HG03139 (cell line): ENCODE measurements around the gene SSC5D.

Experiments used
- ATAC-seq: cut with Tn5 transposase; IDR thresholded peaks from one replicate; pipeline ENCODE4 v1.9.1; 2021; ENCODE audit not compliant: unreplicated experiment

The SSC5D gene

DNA sequence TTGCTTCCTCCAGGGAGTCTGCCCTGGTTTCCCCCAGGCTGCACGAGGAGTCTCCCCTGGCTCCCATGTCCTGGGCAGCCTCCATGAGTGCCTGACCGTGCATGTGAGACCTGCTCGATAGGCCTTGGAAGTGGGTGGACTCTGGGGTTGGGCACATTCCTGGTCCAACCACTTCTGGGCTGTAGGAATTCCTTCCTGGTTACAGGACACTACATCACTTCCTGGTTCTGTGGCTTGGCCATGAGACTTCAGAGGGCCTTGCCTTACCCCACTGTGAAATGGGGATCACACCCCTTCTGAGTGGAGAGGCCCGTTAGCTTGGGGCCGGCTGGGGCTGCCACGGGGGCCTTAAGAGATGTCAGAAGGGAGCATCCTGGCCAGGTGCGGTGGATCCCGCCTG is 15.8 kb upstream of the SSC5D start:
- ATAC-seq = no peak

DNA sequence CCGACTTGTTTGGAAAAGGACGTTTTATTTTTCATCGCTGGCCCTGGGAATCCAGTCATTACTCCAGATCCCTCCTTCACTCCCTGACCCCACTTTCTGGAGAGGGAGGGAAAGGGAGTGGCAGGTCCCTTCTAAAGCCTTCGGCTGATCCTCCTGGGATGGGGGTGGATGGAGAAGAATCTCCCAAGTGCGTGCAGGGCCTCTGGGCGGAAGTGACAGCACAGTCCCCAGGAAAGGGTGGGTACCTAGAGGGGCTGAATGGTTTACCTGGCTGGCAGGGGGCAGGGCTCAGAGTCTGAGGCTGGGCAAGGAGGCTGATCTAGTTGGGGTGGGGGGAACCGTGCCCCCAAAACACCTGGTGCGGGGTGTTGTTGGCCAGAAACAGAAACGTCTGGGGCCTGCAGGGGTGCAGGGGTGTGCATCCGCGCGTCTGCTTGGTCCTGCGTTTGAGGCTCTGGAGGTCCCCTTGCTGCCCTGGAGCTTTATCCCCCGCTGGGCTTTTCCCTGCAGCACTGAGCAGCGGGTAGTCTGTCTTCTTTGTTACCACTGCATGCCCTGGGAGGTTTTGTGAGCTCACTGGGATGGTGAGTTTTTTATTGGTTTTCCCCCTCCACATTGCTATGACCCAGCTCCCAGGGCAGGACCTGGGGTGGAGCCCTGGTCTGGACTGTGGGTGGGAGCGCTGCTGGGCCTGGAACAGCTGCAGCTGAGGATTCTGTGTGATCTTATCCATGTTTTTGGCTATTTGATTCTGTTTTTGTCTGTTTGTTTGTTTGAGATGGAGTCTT is 14.8 kb upstream of the SSC5D start:
- ATAC-seq = no peak

DNA sequence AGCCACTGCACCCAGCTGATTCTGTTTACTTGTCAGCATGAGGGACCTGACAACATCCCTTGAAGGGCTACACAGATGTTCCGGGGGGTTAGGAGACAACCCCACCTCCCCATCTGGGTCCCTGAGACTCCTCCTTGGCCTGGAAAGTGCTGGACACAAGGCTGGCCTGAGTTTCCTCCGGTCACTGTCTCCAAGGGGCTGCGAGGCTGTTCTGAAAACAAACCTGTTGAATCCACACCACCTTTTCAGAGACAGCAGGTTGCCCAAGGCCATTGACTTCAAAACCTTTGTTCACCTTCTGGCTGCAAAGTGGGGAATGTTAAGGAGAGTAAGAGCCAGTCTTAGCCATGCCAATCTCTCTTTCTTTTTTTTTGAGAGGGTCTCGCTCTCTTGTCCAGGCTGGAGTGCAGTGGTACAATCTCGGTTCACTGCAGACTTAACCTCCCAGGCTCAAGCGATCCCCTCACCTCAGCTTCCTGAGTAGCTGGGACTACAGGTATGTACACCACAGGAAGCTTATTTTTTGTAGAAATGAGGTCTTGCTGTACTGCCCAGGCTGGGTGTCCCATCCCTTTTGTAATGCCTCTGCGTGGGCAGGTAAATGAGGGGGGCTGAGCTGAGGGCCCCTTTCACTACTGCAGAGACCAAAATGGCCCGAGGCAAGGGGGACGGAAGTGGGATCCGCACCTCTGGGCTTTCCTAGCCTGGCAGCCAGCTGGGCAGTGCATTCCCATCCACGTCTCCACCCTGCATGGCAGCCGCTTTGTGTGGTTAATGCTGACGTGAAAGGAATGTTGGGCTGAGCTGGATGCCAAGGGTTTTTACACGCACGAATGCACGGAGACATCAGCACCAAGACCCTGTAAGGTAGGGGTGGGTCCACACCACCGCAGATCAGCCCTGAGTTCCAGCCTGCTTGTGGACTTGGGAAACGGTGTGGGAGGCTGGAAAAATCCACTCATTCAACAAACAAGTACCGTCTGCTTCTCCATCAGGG is 13.7 kb upstream of the SSC5D start:
- ATAC-seq = no peak

DNA sequence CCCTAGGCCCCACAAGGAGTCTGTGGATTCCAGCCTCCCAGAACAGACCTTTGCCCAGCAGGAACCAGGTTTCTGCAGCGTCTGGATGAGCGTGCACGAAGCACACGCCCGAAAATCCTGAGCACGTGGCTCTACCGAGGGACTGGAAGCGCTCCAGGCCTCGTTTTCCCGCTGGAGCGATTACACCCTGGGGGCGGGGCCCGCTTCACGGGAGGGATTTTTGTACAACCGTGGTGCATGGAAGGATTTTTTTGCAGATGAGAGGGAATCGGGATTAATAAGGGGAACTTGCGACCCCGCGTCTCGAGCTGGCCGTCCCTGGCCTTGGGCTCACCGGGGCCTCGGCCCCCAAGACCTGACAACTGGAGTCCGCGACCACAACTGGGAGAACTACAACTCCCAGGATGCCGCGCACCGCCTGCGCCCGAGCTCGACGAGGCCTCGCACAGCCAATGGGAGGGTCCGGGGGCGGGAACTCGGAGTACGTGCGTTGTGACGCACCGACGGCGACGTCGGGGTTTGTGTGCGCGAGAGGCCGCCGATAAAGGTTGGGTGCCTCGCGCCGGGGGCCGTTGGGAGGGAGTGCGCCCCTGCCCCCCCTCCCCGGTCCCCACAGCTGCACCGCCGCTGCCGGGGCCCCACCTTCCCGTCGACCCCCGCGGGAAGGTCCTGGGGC is 12.0 kb upstream of the SSC5D start, which contains the start of gene ZNF628:
TSS of gene ZNF628 (plus strand) at position 518 of the 676 bp plus-strand sequence. CDS start 3,294 bp downstream, outside the sequence.
- peak; percentile 90 for ATAC-seq

DNA sequence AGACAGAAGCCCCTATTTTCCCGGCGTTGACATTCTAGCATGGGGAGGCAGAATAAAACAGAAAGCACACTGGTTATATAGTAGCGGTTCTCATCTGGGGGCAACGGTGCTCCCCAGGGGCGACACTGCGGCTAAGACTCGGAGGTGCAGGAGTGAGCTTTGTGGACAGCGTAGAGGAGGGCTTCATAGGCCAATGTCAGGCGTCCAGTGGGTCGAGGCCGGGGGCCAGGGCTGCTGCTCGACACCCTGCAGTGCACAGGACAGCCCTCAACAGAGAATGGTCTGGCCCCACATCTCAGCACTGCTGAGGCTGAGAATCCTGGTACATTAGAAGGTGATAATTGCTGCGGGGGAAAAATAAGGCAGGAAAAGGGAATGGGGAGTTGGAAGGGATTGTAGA is 10.3 kb upstream of the SSC5D start:
- no peak for ATAC-seq

DNA sequence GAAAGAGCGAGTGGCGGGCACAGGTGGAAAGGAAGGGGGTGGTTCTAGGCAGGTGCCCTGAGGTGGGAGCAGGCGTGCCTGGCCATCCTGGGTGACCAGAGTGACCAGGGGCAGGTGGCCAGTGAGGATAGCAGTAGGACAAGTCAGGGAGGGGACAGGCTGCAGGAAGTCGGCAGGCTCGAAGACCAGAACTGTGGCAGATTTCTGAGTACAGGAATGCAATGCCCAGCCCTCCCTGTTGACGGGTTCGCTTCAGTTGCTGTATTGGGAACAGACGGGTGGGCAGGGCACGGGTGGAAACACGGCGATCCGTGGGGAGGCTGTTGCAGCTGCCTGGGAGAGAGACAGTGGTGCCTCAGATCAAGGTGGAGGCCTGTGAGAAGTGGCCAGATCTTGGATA is 9.9 kb upstream of the SSC5D start:
- no peak for ATAC-seq

DNA sequence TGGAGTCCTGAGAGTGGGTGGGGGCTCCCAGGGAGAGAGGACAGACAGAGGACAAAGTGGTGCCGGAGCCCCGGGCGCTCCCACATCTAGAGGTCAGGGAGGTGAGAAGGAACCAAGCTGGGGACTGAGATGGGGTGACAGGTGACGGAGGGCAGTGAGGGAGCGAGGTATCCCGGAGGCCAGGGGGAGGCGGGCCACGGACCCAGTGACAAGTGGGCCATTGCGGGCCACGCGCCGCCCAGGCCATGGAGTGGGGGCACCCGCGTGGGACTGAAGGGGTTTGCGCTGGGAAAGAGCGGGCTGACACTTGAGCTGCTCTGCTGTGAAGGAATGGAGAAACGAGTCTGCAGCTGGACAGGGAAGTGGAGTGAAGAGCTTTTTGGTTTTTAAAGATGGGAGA is 9.2 kb upstream of the SSC5D start:
- no peak for ATAC-seq

DNA sequence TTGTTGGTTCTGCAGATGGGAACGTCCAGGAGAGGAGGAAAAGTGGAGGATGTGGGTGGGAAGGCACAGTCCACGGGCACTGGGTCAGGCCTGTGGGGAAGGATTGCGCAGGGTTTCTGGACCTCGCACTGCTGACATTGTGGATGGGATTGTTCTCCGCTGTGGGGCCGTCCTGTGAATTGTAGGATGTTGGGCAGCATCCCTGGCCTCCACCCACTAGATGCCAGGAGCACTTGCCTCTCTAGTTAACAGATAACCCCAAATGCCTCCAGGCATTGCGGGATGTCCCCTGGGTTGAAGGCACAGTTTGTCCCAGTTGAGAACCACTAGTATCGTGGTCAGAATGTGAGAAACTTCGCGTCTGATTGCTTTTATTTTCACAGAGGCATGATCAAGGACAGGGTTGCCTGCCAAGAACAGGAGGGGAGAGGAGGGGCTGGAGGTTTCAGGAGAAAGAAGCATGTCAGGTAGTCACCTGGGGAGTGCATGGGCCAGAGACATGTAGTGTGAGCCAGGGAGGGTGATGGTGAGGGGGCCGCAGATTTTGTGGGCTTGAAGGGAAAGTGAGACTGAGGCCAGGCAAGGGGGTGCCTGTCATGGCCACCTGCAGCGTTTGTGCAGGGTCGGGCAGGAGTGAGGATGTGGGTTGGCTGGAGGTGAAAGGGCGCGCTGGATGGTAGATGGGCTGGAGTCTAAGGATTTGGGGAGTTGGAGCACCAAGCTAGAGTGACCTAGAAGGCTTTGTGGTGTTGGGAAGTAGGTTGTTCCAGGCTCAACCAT is 8.6 kb upstream of the SSC5D start:
- ATAC-seq = no peak

DNA sequence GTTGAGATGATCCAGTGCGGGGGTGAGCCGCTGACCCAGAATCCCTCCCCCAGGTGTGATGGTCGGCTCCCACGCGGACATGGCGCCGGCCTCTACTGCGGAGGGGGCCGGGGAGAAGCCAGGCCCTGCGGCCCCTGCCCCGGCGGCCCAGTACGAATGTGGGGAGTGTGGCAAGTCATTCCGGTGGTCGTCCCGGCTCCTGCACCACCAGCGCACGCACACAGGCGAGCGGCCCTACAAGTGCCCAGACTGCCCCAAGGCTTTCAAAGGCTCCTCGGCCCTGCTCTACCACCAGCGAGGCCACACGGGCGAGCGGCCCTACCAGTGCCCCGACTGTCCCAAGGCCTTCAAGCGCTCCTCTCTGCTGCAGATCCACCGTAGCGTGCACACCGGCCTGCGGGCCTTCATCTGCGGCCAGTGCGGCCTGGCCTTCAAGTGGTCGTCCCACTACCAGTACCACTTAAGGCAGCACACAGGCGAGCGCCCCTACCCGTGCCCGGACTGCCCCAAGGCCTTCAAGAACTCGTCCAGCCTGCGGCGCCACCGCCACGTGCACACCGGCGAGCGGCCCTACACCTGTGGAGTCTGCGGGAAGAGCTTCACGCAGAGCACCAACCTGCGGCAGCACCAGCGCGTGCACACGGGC is 7.0 kb upstream of the SSC5D start:
- no peak for ATAC-seq

DNA sequence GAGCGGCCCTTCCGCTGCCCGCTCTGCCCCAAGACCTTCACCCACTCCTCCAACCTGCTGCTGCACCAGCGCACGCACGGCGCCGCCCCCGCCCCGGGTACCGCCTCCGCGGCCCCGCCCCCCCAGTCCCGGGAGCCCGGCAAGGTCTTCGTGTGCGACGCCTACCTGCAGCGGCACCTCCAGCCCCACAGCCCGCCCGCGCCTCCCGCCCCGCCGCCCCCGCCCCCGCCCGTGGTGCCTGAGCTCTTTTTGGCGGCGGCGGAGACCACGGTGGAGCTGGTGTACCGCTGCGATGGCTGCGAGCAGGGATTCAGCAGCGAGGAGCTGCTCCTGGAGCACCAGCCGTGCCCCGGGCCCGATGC is 6.5 kb upstream of the SSC5D start:
- no peak for ATAC-seq

DNA sequence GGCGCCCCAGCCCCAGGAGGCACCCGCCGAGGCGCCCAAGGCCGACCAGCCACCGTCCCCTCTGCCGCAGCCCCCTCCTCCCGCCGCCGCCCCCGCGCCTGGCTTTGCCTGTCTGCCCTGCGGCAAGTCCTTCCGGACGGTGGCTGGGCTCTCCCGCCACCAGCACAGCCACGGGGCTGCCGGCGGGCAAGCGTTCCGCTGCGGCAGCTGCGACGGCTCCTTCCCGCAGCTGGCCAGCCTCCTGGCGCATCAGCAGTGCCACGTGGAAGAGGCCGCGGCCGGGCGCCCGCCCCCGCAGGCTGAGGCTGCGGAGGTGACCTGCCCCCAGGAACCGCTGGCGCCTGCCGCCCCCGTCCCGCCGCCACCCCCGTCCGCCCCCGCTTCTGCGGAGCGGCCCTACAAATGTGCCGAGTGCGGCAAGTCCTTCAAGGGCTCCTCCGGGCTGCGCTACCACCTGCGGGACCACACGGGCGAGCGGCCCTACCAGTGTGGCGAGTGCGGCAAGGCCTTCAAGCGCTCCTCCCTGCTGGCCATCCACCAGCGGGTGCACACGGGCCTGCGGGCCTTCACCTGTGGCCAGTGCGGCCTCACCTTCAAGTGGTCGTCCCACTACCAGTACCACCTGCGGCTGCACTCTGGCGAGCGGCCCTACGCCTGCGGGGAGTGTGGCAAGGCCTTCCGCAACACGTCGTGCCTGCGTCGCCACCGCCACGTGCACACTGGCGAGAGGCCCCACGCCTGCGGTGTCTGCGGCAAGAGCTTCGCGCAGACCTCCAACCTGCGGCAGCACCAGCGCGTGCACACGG is 5.9 kb upstream of the SSC5D start:
- no peak for ATAC-seq

DNA sequence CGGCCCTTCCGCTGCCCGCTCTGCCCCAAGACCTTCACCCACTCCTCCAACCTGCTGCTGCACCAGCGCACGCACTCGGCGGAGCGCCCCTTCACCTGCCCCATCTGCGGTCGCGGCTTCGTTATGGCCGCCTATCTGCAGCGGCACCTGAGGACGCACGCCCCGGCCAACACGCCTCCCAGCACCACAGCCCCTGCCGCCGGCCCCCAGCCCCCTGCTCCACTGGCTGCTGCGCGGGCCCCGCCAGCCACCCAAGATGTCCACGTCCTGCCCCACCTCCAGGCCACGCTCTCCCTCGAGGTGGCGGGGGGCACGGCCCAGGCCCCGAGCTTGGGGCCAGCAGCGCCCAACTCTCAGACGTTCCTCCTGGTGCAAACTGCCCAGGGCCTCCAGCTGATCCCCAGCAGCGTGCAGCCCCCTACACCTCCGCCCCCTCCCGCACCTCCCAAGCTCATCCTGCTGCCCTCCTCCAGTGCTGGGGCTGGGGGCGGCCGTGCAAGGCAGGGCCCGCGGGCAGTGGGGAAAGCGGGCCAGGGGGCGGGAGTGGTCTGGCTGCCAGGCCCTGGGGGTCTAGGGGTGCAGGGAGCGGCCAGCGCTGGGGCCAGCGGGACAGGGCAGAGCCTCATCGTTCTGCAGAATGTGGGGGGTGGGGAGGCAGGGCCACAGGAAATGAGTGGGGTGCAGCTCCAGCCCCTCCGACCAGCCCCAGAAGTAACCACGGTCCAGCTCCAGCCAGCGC is 5.1 kb upstream of the SSC5D start:
- no peak for ATAC-seq

DNA sequence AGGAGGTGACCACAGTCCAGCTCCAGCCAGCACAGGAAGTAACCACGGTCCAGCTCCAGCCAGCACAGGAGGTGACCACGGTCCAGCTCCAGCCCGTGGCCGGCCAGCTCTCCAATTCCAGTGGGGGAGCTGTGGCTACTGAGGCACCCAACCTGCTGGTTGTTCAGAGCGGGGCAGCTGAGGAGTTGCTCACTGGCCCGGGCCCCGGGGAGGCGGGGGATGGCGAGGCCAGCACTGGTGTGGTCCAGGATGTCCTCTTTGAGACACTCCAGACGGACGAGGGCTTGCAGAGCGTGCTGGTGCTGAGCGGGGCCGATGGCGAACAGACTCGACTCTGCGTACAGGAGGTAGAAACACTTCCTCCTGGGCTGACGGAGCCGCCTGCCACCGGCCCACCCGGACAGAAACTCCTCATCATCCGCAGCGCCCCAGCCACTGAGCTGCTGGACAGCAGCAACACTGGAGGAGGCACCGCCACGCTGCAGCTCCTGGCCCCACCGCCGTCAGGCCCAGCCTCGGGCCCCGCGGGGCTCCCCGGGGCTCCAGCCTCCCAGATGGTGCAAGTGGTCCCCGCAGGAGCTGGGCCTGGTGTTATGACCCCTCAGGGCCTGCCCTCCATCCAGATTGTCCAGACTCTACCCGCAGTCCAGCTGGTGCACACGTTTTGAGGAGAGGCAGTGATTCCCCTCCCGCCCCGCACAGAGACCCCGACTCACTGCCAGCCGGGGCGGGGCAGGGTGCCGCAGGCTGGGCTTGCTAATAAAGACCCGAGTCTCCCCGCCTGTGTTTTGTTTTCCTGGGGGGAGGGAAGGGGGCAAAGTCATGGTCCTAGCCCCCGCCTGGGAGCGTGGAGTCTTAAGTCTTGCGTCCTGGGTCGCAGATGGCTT is 4.3 kb upstream of the SSC5D start:
- ATAC-seq = no peak

DNA sequence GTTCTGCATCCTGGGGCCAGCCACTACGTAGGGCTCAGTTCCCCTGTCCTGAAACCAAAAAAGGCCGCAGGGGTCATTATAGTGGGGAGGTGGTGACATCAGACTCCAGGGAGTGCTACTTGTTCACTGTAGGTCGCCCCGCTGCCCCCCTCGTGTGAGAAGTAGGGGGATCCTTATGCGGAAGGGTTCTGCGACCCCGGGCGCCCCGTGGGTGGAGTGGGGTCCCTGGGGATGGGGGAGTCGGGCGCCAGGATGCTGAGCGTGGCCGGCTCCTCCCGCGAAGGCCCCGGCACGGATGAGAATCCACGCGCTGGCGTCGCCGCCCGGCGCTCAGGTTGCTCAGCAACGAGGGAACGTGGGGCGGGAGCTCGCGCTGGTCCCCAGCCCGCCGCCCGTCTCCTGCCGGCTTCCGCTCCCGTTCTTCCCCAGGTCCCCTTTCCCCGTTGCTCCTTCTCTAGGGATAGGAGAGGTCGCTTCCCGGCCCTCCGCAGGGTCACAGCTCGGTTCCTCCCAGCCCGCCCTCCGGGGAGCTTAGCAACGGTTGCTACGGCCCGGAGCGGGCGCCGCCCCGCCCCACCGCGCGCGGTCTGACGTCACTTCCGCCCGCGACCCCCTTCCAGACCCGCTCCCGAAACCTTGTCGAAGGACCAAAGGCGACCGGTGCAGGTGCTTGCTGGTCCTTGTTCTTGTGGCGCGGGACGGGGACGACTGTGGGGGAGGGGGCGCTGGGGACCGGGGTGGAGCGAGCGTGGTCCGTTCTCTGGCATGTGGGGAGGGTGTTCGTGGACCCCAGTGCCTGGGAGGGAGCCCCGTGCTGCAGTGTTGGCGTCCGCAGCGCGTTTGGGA is 3.4 kb upstream of the SSC5D start, which contains the start of gene NAT14:
TSS of gene NAT14 (plus strand) at position 596 of the 846 bp plus-strand sequence. CDS start 521 bp downstream, outside the sequence.
- ATAC-seq = no peak

DNA sequence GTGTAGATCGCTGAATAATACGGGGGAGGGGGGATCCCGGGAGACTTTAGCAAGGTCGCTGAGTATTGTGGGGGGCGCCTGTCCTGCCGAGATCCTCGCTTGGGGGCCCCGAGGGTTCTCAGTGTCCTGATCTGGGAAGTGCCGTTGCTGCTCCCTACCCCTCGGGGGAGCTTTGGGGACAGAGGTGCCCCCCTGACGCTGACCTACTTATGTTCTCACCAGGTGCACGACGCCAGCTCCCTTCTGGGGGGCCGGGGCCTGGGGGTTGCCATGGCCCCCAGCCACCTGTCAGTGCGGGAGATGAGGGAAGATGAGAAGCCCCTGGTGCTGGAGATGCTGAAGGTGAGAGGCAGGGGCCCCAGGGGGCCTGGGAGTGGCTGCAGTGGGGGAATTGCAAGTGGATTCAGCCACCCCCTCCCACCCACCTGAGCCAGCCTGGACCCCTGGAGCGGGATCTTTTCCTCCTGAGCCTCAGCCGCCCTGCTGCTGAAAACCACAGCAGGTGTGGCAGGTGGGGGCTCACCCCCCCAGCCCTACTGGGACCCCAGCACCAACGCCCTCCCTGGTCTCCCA is 2.7 kb upstream of the SSC5D start:
- ATAC-seq = no peak
